Measurements from ENCODE around the gene ST7. TPM values are rescaled to one million over a fixed set of nuclear protein-coding genes. Genes with fewer than 3 reads are reported as not detected.

ST7 gene, protein sequence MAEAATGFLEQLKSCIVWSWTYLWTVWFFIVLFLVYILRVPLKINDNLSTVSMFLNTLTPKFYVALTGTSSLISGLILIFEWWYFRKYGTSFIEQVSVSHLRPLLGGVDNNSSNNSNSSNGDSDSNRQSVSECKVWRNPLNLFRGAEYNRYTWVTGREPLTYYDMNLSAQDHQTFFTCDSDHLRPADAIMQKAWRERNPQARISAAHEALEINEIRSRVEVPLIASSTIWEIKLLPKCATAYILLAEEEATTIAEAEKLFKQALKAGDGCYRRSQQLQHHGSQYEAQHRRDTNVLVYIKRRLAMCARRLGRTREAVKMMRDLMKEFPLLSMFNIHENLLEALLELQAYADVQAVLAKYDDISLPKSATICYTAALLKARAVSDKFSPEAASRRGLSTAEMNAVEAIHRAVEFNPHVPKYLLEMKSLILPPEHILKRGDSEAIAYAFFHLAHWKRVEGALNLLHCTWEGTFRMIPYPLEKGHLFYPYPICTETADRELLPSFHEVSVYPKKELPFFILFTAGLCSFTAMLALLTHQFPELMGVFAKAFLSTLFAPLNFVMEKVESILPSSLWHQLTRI
- 22.9 to 24.7 TPM (median 23.4 TPM) in 5 replicates for total RNA-seq (2022; extraction: Qiagen RNA extraction)

DNA sequence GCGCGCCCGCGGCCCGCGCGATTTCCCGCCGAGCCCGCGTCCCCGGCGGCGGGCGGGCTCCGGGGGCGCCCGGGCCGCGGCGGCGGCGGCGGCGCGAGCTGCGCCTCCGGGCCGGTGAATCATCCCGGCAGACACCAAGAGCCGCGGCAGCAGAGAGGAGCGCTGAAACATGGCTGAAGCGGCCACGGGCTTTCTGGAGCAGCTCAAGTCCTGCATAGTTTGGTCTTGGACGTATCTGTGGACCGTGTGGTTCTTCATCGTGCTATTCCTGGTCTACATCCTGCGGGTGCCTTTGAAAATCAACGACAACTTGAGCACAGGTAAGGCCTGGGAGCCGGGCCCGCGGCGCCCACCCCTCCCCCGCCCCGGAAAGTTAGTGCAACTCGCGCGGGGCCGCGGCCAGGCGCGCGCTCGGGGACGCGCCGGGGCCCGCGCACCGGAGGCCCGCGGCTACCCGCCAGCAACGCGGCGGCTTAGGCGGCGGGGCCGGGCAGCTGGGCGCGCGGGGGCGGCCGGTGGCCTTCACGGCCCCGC lies at the start of gene ST7:
TSS of gene ST7 (plus strand) at position 130 of the 534 bp plus-strand sequence. CDS start at position 170, 40 bp downstream.

Other genes starting within 250 kb of the ST7 start
- gene CAPZA2, start 90.9 kb upstream of the ST7 start, total RNA-seq (2022; extraction: Qiagen RNA extraction), result 119 to 177 TPM (median 132 TPM) in 5 replicates